HL-60 (cell line): ENCODE data around the gene MAP4K2.

Experiments
- DNase-seq, 2 experiments: peaks; one replicate each; pipeline ENCODE4 v3.0.0-alpha.2; 2010 to 2020; ENCODE audit warnings: low read depth in 1 of 2, low spot score in 1 of 2
- H3K27ac ChIP-seq: fragments of 250-450 bp; sonication (Bioruptor Pico); replicated peaks from 2 replicates; pipeline ENCODE4 v1.5.1; 2020; ENCODE audit warnings: mild to moderate bottlenecking, moderate library complexity
- H3K27me3 ChIP-seq: fragments of 250-450 bp; sonication (Bioruptor Pico); 2 replicates; pipeline ENCODE4 v1.5.1; 2021; ENCODE audit warnings: mild to moderate bottlenecking, moderate library complexity; ENCODE audit not compliant: insufficient read depth, poor library complexity, severe bottlenecking
- H3K4me3 ChIP-seq: replicated peaks from 2 replicates; pipeline ENCODE4 v1.5.1; 2011; ENCODE audit warnings: mild to moderate bottlenecking, control low read depth, low read length; ENCODE audit not compliant: insufficient read depth
- GABPA ChIP-seq: IDR thresholded peaks from 2 replicates; pipeline ENCODE4 v1.6.1; 2012; ENCODE audit warnings: low read depth
- POLR2AphosphoS5 ChIP-seq: IDR thresholded peaks from 2 replicates; pipeline ENCODE4 v1.6.1; 2012; ENCODE audit warnings: low read depth
- REST ChIP-seq: IDR thresholded peaks from 2 replicates; pipeline ENCODE4 v1.6.1; 2012; ENCODE audit warnings: low read depth; ENCODE audit not compliant: insufficient replicate concordance
- SPI1 ChIP-seq: IDR thresholded peaks from 2 replicates; pipeline ENCODE4 v1.6.1; 2012; ENCODE audit warnings: low read depth, mild to moderate bottlenecking, borderline replicate concordance
- TF ChIP-seq, protein P1 (sequence below): IDR thresholded peaks from one replicate; pipeline ENCODE4 v1.5.1; 2011; ENCODE audit warnings: low read length, control low read depth, inconsistent platforms; ENCODE audit not compliant: insufficient read depth

MAP4K2 gene

DNA sequence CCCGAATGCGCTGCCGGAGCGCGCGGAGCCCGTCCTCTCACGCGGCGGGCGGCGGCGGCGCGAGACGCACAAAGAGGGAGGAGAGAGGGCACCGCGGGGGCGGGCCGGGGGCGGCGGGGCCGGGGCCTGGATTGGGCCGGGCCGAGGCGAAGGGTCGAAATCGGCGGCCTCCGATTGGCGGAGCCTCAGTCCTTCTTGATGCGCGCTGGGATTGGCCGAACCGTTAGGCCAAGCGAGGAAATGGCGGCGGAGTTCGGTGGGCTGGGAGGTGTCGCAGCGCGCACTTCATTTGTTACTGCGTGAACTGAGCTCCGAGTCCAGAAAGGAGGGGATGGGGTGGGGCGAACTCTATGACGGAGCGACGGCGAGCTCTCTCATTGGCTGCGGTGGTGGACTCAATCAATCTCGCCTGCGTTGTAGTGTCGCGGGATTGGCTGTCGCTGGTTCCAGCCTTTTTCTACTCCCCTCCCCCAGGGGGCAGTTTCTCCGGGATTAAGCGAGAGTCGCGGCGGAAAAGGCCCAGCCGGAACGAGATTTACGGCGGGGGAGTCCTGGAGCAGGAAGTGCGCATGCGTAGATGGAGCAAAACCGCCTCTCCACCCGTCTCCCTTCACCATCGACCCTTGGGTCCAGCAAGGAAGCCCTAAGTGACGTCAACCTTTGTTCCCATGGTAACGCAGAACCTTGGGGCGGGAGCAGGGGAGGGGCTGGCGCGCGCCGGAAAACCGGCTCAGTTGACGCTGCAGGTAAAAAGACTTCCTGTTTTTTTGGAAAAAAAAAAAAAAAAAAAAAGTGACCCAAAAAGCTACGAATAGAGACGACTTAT, 24.3 kb downstream of the MAP4K2 start, which contains the start of gene SF1:
SF1 (minus strand) TSS at position 70 of the 826 bp plus-strand sequence. CDS start 150 bp downstream, outside the sequence.
- DNase-seq, result peak; percentile 99 to 100
- Histone ChIP-seq H3K27ac (peak within 1 kb of the TSS; percentile 94), H3K27me3 (no peaks in the 10 kb centered on the region), H3K4me3 (peak within 1 kb of the TSS; percentile 80)
- TF ChIP-seq, protein P1, sequence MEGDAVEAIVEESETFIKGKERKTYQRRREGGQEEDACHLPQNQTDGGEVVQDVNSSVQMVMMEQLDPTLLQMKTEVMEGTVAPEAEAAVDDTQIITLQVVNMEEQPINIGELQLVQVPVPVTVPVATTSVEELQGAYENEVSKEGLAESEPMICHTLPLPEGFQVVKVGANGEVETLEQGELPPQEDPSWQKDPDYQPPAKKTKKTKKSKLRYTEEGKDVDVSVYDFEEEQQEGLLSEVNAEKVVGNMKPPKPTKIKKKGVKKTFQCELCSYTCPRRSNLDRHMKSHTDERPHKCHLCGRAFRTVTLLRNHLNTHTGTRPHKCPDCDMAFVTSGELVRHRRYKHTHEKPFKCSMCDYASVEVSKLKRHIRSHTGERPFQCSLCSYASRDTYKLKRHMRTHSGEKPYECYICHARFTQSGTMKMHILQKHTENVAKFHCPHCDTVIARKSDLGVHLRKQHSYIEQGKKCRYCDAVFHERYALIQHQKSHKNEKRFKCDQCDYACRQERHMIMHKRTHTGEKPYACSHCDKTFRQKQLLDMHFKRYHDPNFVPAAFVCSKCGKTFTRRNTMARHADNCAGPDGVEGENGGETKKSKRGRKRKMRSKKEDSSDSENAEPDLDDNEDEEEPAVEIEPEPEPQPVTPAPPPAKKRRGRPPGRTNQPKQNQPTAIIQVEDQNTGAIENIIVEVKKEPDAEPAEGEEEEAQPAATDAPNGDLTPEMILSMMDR, result no peak
- TF ChIP-seq REST (no peak), GABPA (peak; percentile 47), SPI1 (peak; percentile 91), POLR2AphosphoS5 (peak; percentile 76)

GRCh38 chr11:64778223-64778472, 24.9 kb downstream of the MAP4K2 start:
- peak overlapping the region; percentile 94 for H3K27ac ChIP-seq
- H3K27me3 ChIP-seq, result no peaks in the 10 kb centered on the region
- TF ChIP-seq POLR2AphosphoS5 (no peak), SPI1 (no peak), REST (no peak), GABPA (no peak)
- TF ChIP-seq, protein P1, result no peak
- peak overlapping the region; percentile 58 for H3K4me3 ChIP-seq
- DNase-seq, result no peak

GRCh38 chr11:64777449-64778222, 25.4 kb downstream of the MAP4K2 start:
- TF ChIP-seq GABPA (no peak), REST (peak; percentile 89), POLR2AphosphoS5 (peak; percentile 65), SPI1 (no peak)
- TF ChIP-seq, protein P1, result no peak
- Histone ChIP-seq H3K27ac (peak overlapping the region; percentile 65), H3K27me3 (no peaks in the 10 kb centered on the region), H3K4me3 (peak overlapping the region; percentile 80)
- DNase-seq, result peak; percentile 63 to 72
